Dermis microvascular lymphatic vessel endothelial cell (primary cell): Measurements from ENCODE around the gene STAT2. TPM values are rescaled to one million over a fixed set of nuclear protein-coding genes. Genes with fewer than 3 reads are reported as not detected.
"Not testable (repeated sequence)": the region's sequence is repeated elsewhere in the genome, so short reads cannot be mapped to it uniquely, and the experiment has no call there.

Source experiments
- DNase-seq, 2 donors: peaks; one replicate each; pipeline versions ENCODE4 v3.0.0 to v3.0.0-alpha.2; 2010; ENCODE audit warnings: low read depth in 2 of 2
- total RNA-seq: library from RNA; depleted of rRNA; stranded (reverse); fragments of >200 nt; gene quantifications from 2 replicates; pipeline ENCODE4 v1.2.1, GENCODE V29; 2014

Gene STAT2
- total RNA-seq, result 44.3 and 63.1 TPM in 2 replicates

DNA sequence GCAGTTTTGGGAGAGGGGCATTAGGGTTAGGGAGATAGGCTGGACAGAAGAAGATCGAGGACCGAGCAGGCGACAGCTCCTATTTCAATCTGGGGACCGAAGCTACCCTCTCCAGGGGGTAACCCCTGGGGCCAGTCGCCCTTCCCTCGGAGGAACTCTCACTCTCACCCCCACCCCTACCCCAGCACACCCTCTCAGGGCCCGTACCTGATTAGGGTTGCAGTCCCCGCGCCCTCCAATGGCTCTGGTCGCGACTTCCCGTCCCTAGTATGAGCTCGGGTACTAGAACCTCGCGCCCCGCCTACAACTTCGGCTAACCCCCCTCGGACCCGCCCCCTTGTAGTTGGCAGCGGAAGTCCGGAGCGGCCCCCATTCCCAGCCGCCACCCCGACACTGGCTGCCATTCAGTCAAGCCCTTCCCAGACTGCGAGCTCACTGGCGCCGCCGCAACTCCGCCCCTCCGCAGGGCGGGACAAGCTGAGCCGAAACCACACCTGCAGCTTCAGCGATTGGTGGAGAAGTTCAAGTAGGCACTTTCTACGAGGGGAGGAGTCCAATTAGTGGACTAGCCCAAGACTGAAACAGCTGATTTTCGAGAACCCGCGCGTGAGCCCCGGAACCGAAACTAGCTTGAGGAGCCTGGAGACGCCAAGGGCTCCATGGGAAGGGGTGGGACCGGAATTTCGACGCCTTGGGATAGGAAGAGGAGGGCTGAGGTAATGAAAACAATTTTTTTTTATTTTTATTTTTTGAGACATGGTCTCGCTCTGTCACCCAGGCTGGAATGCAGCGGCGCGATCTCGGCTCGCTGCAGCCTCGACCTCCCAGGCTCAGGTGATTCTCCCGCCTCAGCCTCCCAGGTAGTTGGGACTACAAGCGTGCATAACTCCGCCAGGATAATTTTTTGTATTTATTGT is at the start of gene STAT2:
Gene STAT2, minus strand, starts transcription at position 257 of the 917 bp plus-strand sequence. CDS start 3,536 bp downstream, outside the sequence.
- DNase-seq, result peak; percentile 94 to 99

- DNase-seq, result no peak
Measured at GRCh38 chr12:56408799-56409417, 49.0 kb upstream of the STAT2 start.

DNA sequence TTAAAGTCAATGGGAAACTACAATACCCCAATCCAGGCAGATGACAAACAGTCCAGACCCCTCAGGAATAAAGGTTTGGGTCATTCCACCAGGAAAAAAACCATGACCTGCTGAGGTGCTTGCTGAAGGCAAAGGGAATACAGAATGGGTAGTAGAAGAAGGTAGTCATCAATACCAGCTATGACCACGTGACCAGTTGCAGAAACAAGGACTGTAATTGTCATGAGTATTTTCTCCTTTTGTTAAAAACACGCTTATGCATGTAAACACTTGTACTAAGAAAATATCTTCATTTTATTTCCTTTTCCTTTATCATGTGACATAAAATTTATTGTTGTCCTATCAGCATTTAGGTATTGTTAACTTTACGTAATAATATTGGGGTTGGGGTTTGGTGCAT is 44.3 kb upstream of the STAT2 start:
- DNase-seq, result not testable (repeated sequence)

DNA sequence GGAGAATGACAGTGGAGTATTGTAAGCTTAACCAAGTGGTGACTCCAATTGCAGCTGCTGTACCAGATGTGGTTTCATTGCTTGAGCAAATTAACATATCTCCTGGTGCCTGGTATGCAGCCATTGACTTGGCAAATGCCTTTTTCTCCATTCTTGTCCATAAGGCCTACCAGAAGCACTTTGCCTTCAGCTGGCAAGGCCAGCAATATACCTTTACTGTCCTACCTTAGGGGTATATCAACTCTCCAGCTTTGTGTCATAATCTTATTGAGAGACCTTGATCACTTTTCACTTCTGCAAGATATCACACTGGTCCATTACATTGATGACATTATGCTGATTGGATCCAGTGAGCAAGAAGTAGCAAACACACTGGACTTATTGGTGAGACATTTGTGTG is 41.7 kb upstream of the STAT2 start:
- DNase-seq, result not testable (repeated sequence)

DNA sequence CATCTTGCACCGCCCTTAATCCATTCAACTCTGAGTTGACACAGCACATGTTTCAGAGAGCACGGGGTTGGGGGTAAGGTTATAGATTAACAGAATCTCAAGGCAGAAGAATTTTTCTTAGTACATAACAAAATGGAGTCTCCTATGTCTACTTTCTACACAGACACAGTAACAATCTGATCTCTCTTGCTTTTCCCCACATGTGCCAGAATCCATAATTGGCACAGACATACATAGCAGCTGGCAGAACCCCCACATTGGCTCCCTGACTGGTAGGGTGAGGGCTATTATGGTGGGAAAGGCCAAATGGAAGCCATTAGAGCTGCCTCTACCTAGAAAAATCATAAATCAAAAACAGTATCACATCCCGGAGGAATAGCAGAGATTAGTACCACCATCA is 41.2 kb upstream of the STAT2 start:
- DNase-seq, result not testable (repeated sequence)

DNA sequence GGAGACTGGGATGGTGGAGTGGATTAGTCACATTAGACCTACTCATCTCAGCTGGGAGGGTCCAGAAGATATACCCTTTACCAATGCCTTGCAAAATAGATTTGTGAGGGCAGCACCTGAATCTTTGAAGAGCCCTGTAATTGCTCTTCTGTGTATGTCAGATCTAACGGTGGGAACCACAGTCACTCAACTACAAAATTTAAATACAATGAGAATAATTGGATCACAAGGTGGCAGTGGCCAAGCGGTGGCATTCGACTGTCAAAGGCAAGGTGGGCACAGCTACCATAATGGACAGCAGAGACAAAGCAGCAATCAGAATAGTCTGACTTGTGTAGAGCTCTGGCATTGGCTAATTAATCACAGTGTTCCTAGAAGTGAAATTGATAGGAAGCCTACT is 39.6 kb upstream of the STAT2 start:
- not testable (repeated sequence) for DNase-seq

DNA sequence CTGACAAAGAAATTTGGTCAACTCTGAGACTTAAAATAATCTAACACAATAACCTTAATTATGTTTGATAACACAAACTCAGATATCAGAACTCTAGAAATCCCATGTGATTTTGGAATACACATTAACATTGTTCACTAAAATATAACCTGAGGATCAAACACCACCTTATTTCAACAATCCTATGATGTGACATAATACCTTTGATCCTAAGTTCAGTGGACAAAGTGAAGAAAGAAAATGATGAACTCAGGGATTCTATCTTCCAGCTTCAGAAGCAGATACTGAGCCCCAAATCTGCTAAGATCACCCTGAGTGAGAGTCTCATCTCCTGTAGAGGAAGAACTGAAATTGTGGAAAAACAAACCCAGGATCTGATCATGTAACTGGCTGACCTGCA is 38.4 kb upstream of the STAT2 start:
- no peak for DNase-seq

DNA sequence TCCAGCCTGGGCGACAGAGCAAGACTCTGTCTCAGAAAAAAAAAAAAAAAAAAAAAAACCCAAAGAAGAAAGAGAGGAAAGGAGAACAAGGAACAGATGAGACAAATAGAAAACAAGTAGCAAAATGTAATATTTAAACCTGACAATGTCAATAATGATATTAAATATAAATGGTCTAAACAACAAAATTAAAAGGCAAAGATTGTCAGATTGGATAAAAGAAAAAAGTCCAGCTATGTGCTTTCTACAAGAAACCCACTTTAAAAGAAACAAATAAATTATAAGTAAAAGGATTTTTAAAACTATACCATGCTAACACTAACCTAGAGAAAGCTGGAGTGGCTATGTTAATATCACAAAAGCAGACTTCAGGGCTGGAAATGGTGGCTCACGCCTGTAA is 32.4 kb upstream of the STAT2 start:
- no peak for DNase-seq

GRCh38 chr12:56391721-56392120 is 31.8 kb upstream of the STAT2 start:
- no peak for DNase-seq

DNA sequence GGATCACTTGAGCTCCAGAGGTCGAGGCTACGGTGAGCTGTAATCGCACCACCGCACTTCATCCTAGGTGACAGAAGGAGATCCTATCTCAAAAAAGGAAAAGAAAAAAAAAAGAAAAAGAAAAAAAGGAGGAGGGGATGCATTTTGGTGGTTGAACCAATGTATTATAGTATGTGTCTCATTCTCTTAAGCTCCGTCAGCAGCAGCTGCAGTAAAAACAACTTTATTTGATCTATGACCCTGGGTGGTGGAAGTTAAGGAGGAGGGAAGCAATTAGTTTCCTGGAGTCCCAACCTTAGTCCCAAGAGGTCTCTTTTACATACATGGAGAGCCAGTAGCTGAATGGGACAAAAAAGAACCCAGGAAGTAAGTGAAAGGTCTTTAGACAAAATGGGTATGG is 29.5 kb upstream of the STAT2 start:
- DNase-seq, result no peak

DNA sequence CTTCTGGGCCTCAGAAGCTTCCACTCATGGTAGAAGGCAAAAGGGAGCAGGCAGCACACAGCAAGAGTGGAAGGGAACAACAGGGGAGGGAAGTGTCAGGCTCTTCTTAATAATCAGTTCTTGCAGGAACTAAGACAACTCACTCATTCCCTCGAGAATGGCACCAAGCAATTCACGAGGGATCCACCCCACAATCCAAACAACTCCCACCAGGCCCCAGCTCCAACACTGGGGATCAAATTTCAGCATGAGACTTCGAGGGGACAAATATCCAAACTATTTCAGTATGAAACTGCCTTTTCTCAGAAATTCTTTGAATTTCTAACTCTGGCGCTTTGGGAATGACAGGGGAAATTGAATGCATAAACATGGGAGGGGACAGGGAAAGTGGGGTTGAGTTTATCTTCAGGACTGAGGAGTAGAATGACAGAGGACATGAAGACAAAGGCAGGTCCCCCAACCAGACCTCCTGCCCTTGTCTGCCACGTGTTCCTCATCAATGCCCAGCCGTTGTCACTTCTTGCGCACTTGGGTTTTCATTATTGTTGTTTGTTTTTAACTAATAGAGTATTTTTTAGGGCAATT is 27.3 kb upstream of the STAT2 start:
- no peak for DNase-seq

- DNase-seq, result peak in 1 of 2 donors; percentile 19
Measured at GRCh38 chr12:56385873-56386272, 26.0 kb upstream of the STAT2 start.

GRCh38 chr12:56382611-56383010 is 22.7 kb upstream of the STAT2 start:
- no peak for DNase-seq

- no peak for DNase-seq
Measured at GRCh38 chr12:56377989-56378316, 18.0 kb upstream of the STAT2 start.

- peak in 1 of 2 donors; percentile 33 for DNase-seq
Measured at GRCh38 chr12:56377310-56377988, 17.5 kb upstream of the STAT2 start.

DNA sequence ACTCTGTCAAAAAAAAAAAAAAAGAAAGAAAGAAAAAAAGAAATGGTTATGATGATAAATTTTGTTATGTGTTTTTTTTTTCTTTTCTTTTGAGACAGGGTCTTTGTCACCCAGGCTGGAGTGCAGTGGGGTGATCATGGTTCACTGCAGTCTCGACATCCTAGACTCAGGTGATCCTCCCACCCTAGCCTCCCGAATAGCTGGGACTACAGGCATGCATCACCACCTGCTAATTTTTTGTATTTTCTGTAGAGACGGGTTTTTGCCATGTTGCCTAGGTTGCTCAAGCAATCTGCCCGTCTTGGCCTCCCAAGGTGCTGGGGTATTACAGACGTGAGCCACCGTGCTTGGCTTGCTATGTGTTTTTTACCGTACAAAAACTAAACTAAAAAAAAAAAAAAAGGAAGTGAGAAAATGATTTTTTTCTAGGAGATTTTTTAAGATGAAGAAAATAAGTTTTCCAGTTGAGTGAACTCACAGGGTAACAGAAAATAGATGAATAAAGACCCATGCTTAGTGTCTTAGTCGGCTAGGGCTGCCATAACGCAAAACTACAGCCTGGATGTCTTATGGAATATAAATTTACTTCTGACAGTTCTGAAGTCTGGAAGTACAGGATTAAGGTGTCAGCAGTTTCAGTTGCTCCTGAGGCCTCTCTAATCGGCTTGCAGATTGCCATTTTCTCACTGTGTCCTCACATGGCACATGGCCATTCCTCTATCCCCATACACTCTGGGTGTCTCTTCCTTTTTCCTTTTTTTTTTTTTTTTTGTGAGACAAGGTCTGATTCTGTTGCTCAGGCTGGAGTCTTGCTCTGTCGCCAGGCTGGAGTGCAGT is 15.9 kb upstream of the STAT2 start:
- no peak for DNase-seq

DNA sequence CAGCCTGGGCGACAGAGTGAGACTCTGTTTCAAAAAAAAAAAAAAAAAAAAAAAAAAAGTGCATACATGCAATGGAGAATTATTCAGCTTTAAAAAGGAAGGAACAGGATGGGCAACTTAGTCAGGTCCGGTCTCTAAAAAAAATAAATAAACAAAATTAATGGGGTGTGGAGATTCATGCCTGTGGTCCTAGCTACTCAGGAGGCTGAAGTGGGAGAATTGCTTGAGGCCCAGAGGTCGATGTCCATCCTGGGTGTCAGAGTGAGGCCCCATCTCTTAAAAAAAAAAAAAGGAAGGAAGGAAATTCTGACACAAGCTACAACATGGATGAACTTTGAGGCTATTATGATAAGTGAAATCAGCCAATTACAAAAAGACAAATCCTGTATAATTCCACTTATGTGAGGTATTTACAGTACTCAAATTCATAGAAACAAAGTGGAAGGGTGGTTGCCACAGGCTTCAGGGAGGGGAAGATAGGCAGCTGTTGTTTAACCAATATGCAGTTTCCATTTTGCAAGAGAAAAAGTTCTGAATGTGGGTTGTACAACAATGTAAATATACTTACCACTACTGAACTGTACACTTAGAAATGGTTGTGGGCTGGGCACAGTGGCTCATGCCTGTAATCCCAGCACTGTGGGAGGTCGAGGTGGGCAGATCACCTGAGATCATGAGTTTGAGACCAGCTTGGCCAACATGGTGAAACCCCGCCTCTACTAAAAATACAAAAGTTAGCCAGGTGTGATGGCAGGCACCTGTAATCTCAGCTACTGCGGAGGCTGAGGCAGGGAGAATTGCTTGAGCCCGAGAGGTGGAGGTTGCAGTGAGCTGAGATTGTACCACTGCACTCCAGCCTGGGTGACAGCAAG is 15.1 kb upstream of the STAT2 start:
- DNase-seq, result peak; percentile 43 to 48

GRCh38 chr12:56373515-56373914 is 13.6 kb upstream of the STAT2 start:
- no peak for DNase-seq

- no peak for DNase-seq
Measured at GRCh38 chr12:56366948-56367347, 7.0 kb upstream of the STAT2 start.
